HG03280 (cell line): Measurements from ENCODE around the gene ZBTB45.
"Not testable (repeated sequence)": the region's sequence is repeated elsewhere in the genome, so short reads cannot be mapped to it uniquely, and the experiment has no call there.

Experiments used
- ATAC-seq: cut with Tn5 transposase; IDR thresholded peaks from one replicate; pipeline ENCODE4 v1.9.1; 2021; ENCODE audit warnings: mild to moderate bottlenecking, moderate library complexity; ENCODE audit not compliant: unreplicated experiment

ZBTB45 gene

DNA sequence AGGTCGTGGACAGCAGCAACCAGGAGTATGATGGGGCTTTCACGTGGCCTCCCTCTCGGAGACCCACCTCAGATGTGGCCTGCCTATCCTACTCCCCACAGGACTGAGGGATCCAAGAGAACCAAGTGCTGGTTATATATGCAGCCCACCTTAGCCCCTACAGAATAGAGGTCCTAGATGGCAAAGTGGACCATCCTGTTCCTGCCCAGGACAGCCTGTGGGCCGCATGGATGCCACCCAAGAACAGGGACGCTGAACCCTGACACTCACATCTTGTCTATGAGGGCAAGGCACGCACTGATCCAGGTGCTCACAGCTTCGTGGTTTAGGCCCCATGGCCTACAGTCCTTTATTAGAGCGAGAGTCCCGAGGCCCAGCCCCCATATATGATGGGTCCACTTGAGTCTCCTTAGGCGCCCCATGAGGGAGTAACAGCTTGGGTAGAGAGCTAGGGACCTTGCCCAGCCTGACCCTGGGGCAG, 6.4 kb downstream of the ZBTB45 start:
- no peak for ATAC-seq

DNA sequence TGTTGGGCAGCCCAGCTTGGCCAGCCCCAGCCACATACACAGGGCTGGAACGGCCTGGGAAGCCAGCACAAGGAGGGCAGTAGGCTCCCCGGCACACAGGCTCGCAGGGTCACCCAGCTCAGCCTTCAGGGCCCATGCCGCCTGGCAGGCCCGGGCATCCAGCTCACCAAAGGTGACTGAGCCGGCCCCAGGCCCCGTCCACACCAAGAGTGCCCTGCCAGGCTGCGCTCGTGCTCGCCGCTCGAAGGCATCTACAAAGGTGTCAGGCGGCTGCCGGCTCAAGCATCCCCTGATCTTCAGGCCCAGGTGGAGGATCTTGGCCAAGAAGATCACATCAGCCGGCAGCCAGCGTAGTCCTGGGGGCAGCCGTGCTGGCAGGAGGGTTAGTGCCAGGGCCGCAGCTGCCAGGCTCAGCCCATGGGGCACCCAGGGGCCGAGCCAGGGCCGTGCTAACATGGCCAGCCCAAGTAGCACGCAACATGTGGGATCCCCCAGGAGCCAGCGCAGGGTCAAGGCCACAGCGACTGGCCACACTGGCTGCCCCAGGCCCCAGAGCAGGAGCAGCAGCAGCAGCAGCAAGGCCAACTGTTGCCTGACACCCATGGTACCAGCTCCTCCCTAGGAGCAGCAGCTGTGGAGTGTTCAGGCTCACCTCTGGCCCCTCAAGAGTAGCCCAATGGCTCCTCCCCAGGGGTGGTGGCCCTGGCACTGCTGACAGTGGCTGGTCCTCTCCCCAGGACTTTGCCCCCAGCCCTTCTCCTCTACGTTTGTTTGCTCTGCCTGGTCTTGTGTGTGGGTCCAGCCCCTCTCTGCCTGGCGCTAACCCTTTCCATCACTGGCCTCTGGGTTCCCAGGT, 8.0 kb downstream of the ZBTB45 start, which contains the start of gene SLC27A5:
Gene SLC27A5, minus strand, starts transcription at position 640 of the 856 bp plus-strand sequence. Its CDS starts 37 bp downstream, at position 603.
- no peak for ATAC-seq

- ATAC-seq, result no peak
These were observed 9.3 kb downstream of the ZBTB45 start for GRCh38 chr19:58510084-58510862.

GRCh38 chr19:58509731-58510083, 9.9 kb downstream of the ZBTB45 start:
- ATAC-seq, result no peak

DNA sequence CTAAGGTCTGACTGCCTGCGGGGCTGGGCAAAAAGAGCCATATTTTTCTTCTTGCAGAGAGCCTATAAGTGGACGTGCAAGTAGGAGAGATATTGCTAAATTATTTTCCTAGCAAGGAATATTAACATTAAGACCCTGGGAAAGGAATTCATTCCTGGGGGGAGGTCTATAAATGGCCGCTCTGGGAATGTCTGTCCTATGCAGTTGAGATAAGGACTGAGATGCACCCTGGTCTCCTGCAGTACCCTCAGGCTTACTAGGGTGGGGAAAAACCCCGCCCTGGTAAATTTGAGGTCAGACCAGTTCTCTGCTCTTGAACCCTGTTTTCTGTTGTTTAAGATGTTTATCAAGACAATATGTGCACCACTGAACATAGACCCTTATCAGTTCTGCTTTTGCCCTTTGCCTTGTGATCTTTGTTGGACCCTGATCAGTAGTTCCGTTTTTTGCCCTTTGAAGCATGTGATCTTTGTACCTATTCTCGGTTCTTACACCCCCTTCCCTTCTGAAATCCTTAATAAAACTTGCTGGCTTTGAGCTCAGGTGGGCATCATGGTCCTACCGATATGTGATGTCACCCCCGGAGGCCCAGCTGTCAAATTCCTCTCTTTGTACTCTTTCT, 11.9 kb downstream of the ZBTB45 start:
- ATAC-seq, result not testable (repeated sequence)

DNA sequence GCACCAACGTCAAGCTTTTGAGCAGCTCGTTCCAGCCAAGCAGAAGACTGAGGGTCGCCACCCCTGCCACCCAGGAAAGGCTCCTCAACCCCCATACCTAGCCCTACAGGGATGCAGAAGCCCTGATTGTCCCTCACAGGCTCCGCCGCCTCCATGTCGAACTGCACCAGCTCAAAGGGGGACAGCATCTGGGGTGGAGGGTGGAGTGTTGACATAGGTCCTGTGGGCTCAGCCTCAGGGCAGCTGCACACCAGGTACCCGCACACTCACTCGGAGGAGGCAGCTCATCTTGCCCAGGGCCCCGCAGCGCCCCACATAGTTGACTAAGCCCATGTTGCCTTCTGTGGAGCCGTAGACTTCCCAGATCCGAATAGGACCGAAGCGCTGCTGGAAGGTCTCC, 19.4 kb downstream of the ZBTB45 start:
- ATAC-seq, result no peak

DNA sequence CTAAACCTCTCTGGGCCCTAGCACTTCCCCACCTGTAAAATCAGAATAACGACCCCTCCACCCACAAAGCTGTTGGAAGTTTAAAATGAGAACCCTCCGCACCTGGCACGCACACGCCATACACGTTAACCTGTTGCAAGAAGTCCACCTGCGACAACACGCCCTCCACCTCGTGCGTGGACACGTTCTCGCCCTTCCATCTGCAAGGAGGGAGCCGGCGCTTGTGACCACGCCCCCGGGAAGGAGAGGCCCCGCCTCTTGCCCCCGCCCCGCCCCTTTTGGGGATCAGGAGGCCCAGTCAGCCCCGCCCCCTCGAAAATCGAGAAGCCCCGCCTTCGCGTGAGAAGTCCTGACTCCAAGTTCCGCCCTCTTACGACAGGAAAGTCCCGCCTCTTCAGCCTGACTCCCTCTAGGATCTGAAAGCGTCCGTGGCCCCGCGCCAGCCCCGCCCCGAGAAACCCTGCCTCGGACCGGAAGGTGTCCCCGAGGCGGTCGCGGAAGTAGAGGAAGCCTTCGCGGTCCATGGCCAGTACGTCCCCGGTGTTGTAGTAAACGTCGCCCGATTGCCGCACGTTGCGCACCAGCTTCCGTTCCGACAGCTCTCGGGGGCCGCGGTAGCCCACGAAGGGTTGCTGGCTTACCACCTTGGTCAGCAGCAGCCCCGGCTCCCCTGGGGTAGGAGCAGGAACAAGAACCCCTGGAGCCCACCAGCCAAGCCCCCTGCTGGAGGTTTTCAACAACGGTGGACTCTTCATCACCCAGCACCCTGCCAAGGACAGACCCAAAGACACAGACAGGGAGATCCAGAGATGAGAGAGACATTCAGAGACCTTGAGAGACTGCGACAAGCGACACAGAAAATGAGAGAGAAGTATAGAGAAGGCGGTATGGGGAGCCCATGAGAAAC, 20.3 kb downstream of the ZBTB45 start:
- peak; percentile 94 for ATAC-seq

DNA sequence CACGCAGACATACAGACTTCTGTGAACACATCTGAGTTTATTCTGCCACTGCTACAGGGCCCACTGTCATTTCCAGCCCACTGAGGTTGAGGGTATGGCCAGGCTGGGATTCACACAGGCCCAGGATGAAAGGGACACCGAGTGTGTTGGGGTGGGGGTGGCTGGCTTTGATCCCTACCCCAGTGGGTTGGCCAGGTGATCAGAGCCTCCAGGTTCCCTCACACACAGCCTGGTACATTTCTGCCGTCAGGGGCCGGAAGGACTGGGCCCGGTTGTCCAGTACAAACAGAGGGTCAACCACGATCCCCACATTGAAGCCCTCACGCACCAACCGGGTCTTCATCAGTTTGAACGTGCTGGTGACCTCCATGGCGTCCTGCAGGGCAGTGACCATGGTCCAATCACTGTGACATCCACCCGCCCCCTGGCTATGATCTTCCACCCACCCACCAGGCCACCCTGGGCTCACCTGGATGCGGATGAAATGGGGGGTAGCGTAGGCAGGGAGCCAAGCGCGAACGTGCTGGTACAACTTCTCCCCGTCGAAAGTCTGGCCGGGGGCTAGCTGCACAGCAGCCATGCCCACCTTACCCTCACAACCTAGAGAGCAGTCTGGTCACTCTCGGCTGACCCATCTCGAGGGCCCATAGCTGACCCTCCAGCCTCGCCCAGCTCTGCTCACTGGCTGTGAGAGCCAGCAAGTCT, 21.1 kb downstream of the ZBTB45 start:
- no peak for ATAC-seq

DNA sequence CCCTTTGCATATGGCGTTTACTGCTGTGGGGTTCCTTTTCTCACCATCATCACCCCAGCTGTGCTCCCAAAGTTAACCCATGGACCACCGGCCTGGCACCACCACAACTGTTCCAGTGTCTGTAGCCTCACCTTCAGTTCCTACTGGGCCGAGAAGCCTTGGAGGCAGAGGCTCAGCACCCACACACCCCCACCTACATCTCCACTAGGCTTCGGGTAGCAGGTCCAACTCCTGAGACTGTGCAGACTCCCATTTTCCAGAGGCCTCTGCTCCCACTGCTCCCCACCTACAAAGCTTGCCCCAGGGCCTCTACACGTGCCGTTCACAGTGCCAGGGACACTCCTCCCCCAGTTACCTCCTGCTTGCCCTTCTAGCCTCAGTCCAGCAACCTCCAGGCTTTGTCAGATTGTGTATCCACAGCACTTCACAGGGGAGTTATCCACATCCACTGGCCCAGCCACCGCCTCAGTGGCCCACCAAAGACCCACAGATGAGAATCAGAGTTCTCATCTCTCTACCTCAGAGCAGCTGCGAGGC, 21.9 kb downstream of the ZBTB45 start:
- no peak for ATAC-seq

DNA sequence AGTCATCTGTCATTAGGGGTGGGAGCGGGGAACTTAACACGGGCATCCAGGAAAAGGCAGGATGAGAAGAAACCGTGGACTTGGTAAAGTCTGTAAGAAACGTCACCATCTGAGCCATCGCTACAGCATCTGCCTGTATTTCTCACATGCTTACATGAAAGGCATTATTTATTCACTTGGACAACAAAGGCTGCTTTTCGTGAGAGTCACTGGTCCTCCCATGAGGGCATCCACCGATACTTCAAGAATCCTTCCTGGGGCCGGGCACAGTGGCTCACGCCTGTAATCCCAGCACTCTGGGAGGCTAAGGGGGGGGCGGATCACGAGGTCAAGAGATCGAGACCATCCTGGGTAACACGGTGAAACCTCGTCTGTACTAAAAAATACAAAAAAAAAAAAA, 27.3 kb downstream of the ZBTB45 start:
- ATAC-seq, result no peak

DNA sequence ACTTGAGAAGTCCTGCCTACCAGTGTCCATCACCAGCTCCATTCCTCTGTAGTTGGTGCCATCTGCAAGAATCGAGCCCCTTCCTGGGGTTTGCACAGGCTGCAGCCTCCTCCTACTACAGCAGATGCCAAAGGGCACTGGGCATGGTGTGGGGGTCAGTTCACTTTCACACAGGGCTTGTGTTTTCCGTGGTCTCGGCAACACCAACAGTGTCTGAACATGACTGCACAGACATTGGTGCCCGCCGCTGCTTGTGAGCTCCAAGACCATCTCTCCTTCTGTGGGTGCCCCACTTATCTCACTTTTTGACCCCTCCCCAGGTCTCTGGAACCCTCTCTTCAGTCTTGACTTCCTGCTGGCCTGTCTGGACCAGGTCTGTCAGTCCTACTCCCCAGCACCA, 28.2 kb downstream of the ZBTB45 start:
- ATAC-seq, result no peak

DNA sequence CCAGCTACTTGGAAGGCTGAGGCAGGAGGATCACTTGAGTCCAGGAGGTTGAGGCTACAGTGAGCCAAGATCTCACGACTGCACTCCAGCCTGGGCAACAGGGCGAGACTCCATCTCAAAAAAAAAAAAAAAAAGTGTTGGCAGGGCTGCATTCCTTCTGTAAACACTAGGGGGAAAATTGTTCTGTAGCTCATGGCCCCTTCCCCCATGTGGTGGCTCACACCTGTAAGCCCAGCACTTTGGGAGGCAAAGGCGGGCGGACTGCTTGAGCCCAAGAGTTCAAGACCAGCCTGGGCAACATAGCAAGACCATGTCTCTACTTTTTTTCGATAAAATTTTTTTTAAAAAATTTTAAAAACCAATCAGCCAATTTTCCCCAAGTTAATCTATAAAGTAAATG, 35.3 kb downstream of the ZBTB45 start:
- ATAC-seq, result not testable (repeated sequence)

DNA sequence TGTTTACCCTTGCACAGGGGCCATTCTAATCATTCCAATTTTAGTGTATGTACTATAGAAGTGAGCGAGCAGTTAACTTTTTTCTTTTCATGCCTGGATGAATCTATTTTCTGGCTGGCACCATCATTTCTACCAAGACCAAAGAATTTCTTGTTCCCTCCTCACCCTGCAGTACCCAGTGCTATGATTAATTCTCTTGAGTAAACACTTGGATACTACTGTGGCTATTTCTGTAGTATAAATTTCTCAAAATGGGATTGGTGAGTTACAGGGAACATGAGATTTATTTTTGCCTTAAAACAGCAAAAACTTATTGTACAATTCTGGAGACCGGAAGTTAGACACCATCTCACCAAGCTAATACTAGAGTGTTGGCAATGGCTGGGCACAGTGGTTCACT, 35.8 kb downstream of the ZBTB45 start:
- no peak for ATAC-seq

DNA sequence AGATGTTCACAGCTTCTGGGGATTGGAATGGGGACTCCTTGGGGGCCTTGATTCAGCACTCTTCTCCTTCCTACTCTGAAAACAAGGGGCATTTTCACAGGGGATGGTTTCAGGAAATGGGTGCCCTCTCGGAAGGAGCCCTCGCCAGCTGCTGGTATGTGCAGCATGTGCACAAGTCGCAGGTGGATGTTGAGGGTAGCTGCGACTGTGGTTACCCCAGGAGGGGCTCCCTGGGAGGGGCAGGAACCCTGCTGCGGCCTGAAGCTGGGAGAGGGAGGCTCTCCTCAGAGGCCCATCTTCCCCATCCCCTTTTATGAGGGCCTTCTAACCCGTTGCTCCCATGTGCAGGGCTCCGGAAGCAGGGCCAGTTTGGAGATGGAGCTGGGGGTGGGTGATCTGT, 37.2 kb downstream of the ZBTB45 start:
- no peak for ATAC-seq

- no peak for ATAC-seq
These were observed 38.8 kb downstream of the ZBTB45 start for GRCh38 chr19:58480831-58481230.

- no peak for ATAC-seq
These were observed 39.2 kb downstream of the ZBTB45 start for GRCh38 chr19:58480481-58480830.

- no peak for ATAC-seq
These were observed 39.7 kb downstream of the ZBTB45 start for GRCh38 chr19:58479736-58480480.

GRCh38 chr19:58479303-58479702, 40.3 kb downstream of the ZBTB45 start:
- no peak for ATAC-seq

GRCh38 chr19:58477871-58478270, 41.7 kb downstream of the ZBTB45 start:
- no peak for ATAC-seq
